Pancreas (tissue), 10 donors: ENCODE data around the gene HES7. TPM values are rescaled to one million over a fixed set of nuclear protein-coding genes. Genes with fewer than 3 reads are reported as not detected.
A peak's percentile ranks its signal among the peaks of the same experiment; 100 is the strongest.

Experiments
- ATAC-seq, 4 donors: fragments of 200-7000 bp; cut with Tn5 transposase; one replicate each; pipeline versions ENCODE4 v1.8.0 to v1.9.1; 2020; ENCODE audit warnings: mild to moderate bottlenecking in 4 of 4, moderate library complexity in 4 of 4
- DNase-seq, 6 donors: peaks; one replicate each; pipeline ENCODE4 v3.0.0-alpha.2; 2020
- FAIRE-seq: peaks from 2 replicates; lab custom pipeline; 2012; peaks lifted over from hg19 to GRCh38; lab: Jason Lieb, UNC
- H3K27ac ChIP-seq, 4 donors: fragments of 200-600 bp; sonication (generic); 1 replicate in 3 of 4; 2 replicates in 1 of 4; pipeline versions ENCODE4 v1.5.0 to v1.8.0; 2020
- H3K27me3 ChIP-seq, 4 donors: fragments of 200-600 bp; one replicate each; pipeline ENCODE4 v1.8.0; 2021
- H3K36me3 ChIP-seq, 3 donors: fragments of 200-600 bp; sonication (generic) in 1 of 3; one replicate each; pipeline versions ENCODE4 v1.5.0 to v1.8.0; 2020 to 2021
- H3K4me1 ChIP-seq, 3 donors: fragments of 200-600 bp; one replicate each; pipeline ENCODE4 v1.8.0; 2021
- H3K4me3 ChIP-seq, 4 donors: fragments of 200-600 bp; sonication (generic) in 2 of 4; one replicate each; pipeline versions ENCODE4 v1.5.0 to v1.8.0; 2020 to 2021
- H3K9me3 ChIP-seq, 4 donors: fragments of 200-600 bp; one replicate each; pipeline ENCODE4 v1.8.0; 2021
- CTCF ChIP-seq, 4 donors: fragments of 200-600 bp; sonication (generic) in 3 of 4; IDR thresholded peaks; one replicate each; pipeline versions ENCODE4 v1.5.0 to v1.8.0; 2021; ENCODE audit warnings: antibody characterized with exemption in 4 of 4
- WGBS, 2 donors: extraction: QIAGEN DNeasy Blood & Tissue Kit; methylation state at CpG; one replicate each; pipeline ENCODE4 v1.1.7; 2013; 5-methylcytosine and 5-hydroxymethylcytosine counted together
- intact Hi-C, 3 donors: fragments of 100-400 bp; cut with DNase I; formaldehyde crosslinking; loops; one replicate each; pipeline versions ENCODE4 v1.11.1 to v1.14.2; 2022
- polyA plus RNA-seq, 2 donors: library from polyadenylated mRNA; stranded (reverse); fragments of 200-250 nt; gene quantifications; one replicate each; pipeline ENCODE4 v1.2.3, GENCODE V29; 2013
- total RNA-seq, 6 donors: library from RNA; stranded (reverse); fragmentation: NEBNext Ultra II Directional in 4 of 6; extraction: Animal tissue kit (Norgen Biotek cat#: 25700) in 4 of 6; gene quantifications; one replicate each; pipeline versions ENCODE4 v1.2.1 to v1.2.4, GENCODE V29; 2021 to 2023
- donor health status: healthy with polysubstance abuse.
- donor health status: DM: no; HTN: no; CAD: no; lungs with moderate emphysema.
- donor health status: DM: no; HTN: no; CAD: no.
- donor health status: control.
- donor health status: control.
- donor health status: Bipolar disorder and iron deficiency.
- donor health status: DM: yes; HTN: yes; CAD: no.
- donor health status: DM: no; HTN: no; CAD: no.
- donor health status: DM: no; HTN: no; CAD: no.
- donor health status: DM: yes; HTN: yes; CAD: no.

Gene HES7
- total and polyA plus RNA-seq, 8 donors, result 0.08 to 0.16 TPM; not detected in 6

GRCh38 chr17:8137645-8138373 is 13.9 kb upstream of the HES7 start:
- intact Hi-C loops, result no loop called here
- TF ChIP-seq CTCF (IDR thresholded peaks at IDR 0.05), result no peak
- Histone ChIP-seq H3K27me3 (no peaks in the 10 kb centered on the region), H3K27ac (peak overlapping the region in 3 of 4 donors; percentile 63 to 92 (median 87)), H3K9me3 (no peaks in the 10 kb centered on the region), H3K4me1 (peaks cover 4 to 6% (median 5%) of the 10 kb centered on the region in 3 donors), H3K36me3 (peaks cover 2 to 35% (median 32%) of the 10 kb centered on the region in 3 donors), H3K4me3 (peak overlapping the region in 1 of 4 donors; percentile 25)
- 34 to 46% methylated on average over 21 of the region's 21 CpGs for WGBS, 2 donors
- ATAC-seq (no peak), FAIRE-seq (no peak), DNase-seq (peak in 2 of 6 donors; percentile 12 to 25)

GRCh38 chr17:8133941-8134340 is 10.0 kb upstream of the HES7 start:
- TF ChIP-seq CTCF (IDR thresholded peaks at IDR 0.05), result no peak
- WGBS, 2 donors, result 86 to 88% methylated on average over 4 of the region's 4 CpGs
- Histone ChIP-seq H3K9me3 (no peaks in the 10 kb centered on the region), H3K36me3 (no peaks in the 10 kb centered on the region), H3K27me3 (no peaks in the 10 kb centered on the region), H3K27ac (no peak overlapping the region), H3K4me3 (no peak overlapping the region), H3K4me1 (peaks cover 4 to 6% (median 5%) of the 10 kb centered on the region in 3 donors)
- no peak for FAIRE-seq
- intact Hi-C loops, result no loop called here
- ATAC-seq, result no peak
- peak in 1 of 6 donors; percentile 5 for DNase-seq

- Histone ChIP-seq H3K4me3 (no peak overlapping the region), H3K4me1 (peaks cover 4 to 6% (median 4%) of the 10 kb centered on the region in 3 donors), H3K36me3 (no peaks in the 10 kb centered on the region), H3K9me3 (no peaks in the 10 kb centered on the region), H3K27ac (no peak overlapping the region), H3K27me3 (no peaks in the 10 kb centered on the region)
- 69 to 74% methylated on average over 12 of the region's 12 CpGs for WGBS, 2 donors
- TF ChIP-seq CTCF (IDR thresholded peaks at IDR 0.05), result no peak
- DNase-seq (peak in 2 of 6 donors; percentile 15 to 24), ATAC-seq (no peak), FAIRE-seq (no peak)
- intact Hi-C loops, result no loop called here
Observed at GRCh38 chr17:8133399-8133798, 9.5 kb upstream of the HES7 start.

GRCh38 chr17:8131844-8132441 is 8.0 kb upstream of the HES7 start:
- 56 to 67% methylated on average over 3 of the region's 3 CpGs for WGBS, 2 donors
- intact Hi-C loops, result no loop called here
- Histone ChIP-seq H3K36me3 (no peaks in the 10 kb centered on the region), H3K4me3 (no peak overlapping the region), H3K27ac (no peak overlapping the region), H3K4me1 (no peaks in the 10 kb centered on the region), H3K9me3 (no peaks in the 10 kb centered on the region), H3K27me3 (no peaks in the 10 kb centered on the region)
- FAIRE-seq (no peak), ATAC-seq (no peak), DNase-seq (no peak)
- no peak for TF ChIP-seq CTCF (IDR thresholded peaks at IDR 0.05)
